ENCODE data around the gene MSI2. TPM values are rescaled to one million over a fixed set of nuclear protein-coding genes. Genes with fewer than 3 reads are reported as not detected.

Gene MSI2
- total and polyA plus RNA-seq, 2 donors (not counting 1 experiment from before 2014, with no cell fraction given): 16.1 to 196 TPM

DNA sequence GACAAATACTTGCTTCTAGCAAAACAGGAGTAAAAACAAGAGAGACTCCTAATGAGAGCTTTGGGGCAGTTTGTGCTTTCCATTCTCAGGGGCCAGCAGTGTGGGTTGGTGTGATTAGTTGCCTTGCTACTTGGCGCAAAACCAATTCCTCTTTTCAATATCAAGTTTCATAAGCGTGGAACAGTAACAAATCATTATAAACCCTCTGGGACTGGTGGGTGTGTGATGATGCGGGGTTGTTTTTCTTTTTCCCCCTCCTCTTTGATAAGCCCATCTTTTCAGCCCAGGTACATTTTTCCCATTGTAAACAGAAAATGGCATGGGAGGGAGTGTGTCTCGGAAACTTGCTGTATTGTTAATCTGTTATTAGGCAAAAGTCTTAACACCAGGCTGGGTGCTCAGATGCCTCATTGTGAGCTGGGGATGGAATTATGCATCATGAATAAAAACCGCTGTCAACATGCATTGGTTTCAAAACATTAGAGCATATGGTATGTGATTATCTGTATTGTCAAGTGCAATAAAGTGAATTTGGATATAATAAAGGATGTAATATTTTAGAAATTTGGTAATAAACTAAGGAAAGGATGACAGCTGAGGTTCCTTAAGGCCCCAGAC is 322.4 kb downstream of the MSI2 start:
- no peak overlapping the region for H3K4me3 ChIP-seq (ENCODE audit: control extremely low read depth in 1 of 5, extremely low read depth in 1 of 5, insufficient read depth in 1 of 5, low read depth in 2 of 5, low read length in 4 of 5)
- TF ChIP-seq, protein P1, sequence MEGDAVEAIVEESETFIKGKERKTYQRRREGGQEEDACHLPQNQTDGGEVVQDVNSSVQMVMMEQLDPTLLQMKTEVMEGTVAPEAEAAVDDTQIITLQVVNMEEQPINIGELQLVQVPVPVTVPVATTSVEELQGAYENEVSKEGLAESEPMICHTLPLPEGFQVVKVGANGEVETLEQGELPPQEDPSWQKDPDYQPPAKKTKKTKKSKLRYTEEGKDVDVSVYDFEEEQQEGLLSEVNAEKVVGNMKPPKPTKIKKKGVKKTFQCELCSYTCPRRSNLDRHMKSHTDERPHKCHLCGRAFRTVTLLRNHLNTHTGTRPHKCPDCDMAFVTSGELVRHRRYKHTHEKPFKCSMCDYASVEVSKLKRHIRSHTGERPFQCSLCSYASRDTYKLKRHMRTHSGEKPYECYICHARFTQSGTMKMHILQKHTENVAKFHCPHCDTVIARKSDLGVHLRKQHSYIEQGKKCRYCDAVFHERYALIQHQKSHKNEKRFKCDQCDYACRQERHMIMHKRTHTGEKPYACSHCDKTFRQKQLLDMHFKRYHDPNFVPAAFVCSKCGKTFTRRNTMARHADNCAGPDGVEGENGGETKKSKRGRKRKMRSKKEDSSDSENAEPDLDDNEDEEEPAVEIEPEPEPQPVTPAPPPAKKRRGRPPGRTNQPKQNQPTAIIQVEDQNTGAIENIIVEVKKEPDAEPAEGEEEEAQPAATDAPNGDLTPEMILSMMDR (IDR thresholded peaks at IDR 0.05): no peak
- no peak for TF ChIP-seq EZH2 (IDR thresholded peaks at IDR 0.05; ENCODE audit: borderline replicate concordance, insufficient read depth, low read depth, low read length, poor library complexity, severe bottlenecking)
- no peak overlapping the region for H3K27ac ChIP-seq (ENCODE audit: low read length in 2 of 2)
- Mint-ChIP-seq H3K27me3 (no peaks in the 10 kb centered on the region), H3K27ac (no peak overlapping the region), H3K9me3 (ENCODE audit: insufficient read depth) (no peaks in the 10 kb centered on the region), H3K4me3 (no peak overlapping the region), H3K4me1 (peaks cover 17% of the 10 kb centered on the region)
- H3K79me2 ChIP-seq (ENCODE audit: control insufficient read depth, insufficient read depth, low read length): peaks cover 6% of the 10 kb centered on the region
- no peak for DNase-seq
- peak overlapping the region; percentile 6 for H3K4me2 ChIP-seq (replicated peaks; ENCODE audit: low read depth, low read length, poor library complexity, severe bottlenecking)
- ChIA-PET POLR2A (no interaction called here), CTCF (interaction anchor here (0.7 to 2.3 kb wide), 7 partner anchors 8 to 336 kb away, joined by 3 to 7 read pairs (median 5); no protein-coding TSS in a partner anchor)
- intact Hi-C loops (cut with micrococcal nuclease): no loop called here
- no peak overlapping the region for H2AFZ ChIP-seq (ENCODE audit: insufficient read depth, low read depth, low read length, poor library complexity, severe bottlenecking)
- peaks cover 9 to 13% of the 10 kb centered on the region in 2 donors for H3K4me1 ChIP-seq (ENCODE audit: control insufficient read depth in 2 of 2, insufficient read depth in 2 of 2, low read length in 2 of 2)
- H3K9ac ChIP-seq (ENCODE audit: low read length): no peak overlapping the region
- H3K9me3 ChIP-seq (ENCODE audit: control extremely low read depth in 1 of 3, control insufficient read depth in 2 of 3, insufficient read depth in 1 of 3, low read length in 2 of 3): no peaks in the 10 kb centered on the region
- peaks cover 0 to 2% of the 10 kb centered on the region in 2 experiments for H3K36me3 ChIP-seq (replicated peaks in 1 of 2; ENCODE audit: control extremely low read depth in 1 of 2, control insufficient read depth in 1 of 2, extremely low read depth in 1 of 2, insufficient read depth in 2 of 2, low read length in 1 of 2)
- peaks cover 7% of the 10 kb centered on the region for H4K20me1 ChIP-seq (ENCODE audit: control insufficient read depth, insufficient read depth, low read length, poor library complexity, severe bottlenecking)
- WGBS (ENCODE audit: insufficient coverage): 100% methylated on average over 1 of the region's 5 CpGs
- no peak for ATAC-seq (ENCODE audit: low read depth)
- H3K27me3 ChIP-seq (replicated peaks in 1 of 4; ENCODE audit: control extremely low read depth in 1 of 4, control insufficient read depth in 3 of 4, insufficient read depth in 4 of 4, low read length in 3 of 4): no peaks in the 10 kb centered on the region

DNA sequence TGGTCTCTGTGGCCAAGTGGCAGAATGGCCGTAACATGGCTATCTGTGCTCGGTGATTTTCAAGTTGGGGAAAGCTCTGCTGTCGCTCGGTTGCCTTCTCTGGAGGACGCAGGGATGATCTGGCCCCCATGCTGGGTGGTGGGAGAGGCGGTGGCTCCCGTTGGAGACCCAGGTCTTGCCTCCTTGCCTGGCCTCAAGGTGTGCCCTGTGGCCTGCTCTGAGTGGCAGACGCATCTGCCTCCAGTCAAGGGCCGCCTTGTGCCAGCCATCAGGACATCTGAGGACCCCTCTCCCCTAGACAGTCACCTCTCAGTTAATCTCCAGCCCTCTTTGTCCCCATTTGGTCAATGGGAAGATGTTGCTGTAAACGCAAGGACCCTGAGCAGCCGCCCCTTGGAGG is 322.9 kb downstream of the MSI2 start:
- Mint-ChIP-seq H3K4me3 (no peak overlapping the region), H3K9me3 (ENCODE audit: insufficient read depth) (no peaks in the 10 kb centered on the region), H3K4me1 (peaks cover 16% of the 10 kb centered on the region), H3K27ac (no peak overlapping the region), H3K27me3 (no peaks in the 10 kb centered on the region)
- no peak overlapping the region for H3K4me3 ChIP-seq (ENCODE audit: control extremely low read depth in 1 of 5, extremely low read depth in 1 of 5, insufficient read depth in 1 of 5, low read depth in 2 of 5, low read length in 4 of 5)
- H3K9ac ChIP-seq (ENCODE audit: low read length): no peak overlapping the region
- H3K36me3 ChIP-seq (replicated peaks in 1 of 2; ENCODE audit: control extremely low read depth in 1 of 2, control insufficient read depth in 1 of 2, extremely low read depth in 1 of 2, insufficient read depth in 2 of 2, low read length in 1 of 2): peaks cover 0 to 2% of the 10 kb centered on the region in 2 experiments
- H2AFZ ChIP-seq (ENCODE audit: insufficient read depth, low read depth, low read length, poor library complexity, severe bottlenecking): no peak overlapping the region
- WGBS (ENCODE audit: insufficient coverage): 91% methylated on average over 9 of the region's 11 CpGs
- H4K20me1 ChIP-seq (ENCODE audit: control insufficient read depth, insufficient read depth, low read length, poor library complexity, severe bottlenecking): peaks cover 7% of the 10 kb centered on the region
- H3K4me2 ChIP-seq (replicated peaks; ENCODE audit: low read depth, low read length, poor library complexity, severe bottlenecking): no peak overlapping the region
- no peak overlapping the region for H3K27ac ChIP-seq (ENCODE audit: low read length in 2 of 2)
- no peaks in the 10 kb centered on the region for H3K27me3 ChIP-seq (replicated peaks in 1 of 4; ENCODE audit: control extremely low read depth in 1 of 4, control insufficient read depth in 3 of 4, insufficient read depth in 4 of 4, low read length in 3 of 4)
- ChIA-PET POLR2A (interaction anchor here (0.6 kb wide), 1 partner anchor 302 kb away, joined by 4 read pairs; no protein-coding TSS in a partner anchor), CTCF (interaction anchor here (1.3 to 2.3 kb wide), 5 partner anchors 19 to 336 kb away, joined by 4 to 7 read pairs (median 5); no protein-coding TSS in a partner anchor)
- H3K79me2 ChIP-seq (ENCODE audit: control insufficient read depth, insufficient read depth, low read length): peaks cover 6% of the 10 kb centered on the region
- DNase-seq: no peak
- H3K9me3 ChIP-seq (ENCODE audit: control extremely low read depth in 1 of 3, control insufficient read depth in 2 of 3, insufficient read depth in 1 of 3, low read length in 2 of 3): no peaks in the 10 kb centered on the region
- TF ChIP-seq, protein P1 (IDR thresholded peaks at IDR 0.05): no peak
- TF ChIP-seq EZH2 (IDR thresholded peaks at IDR 0.05; ENCODE audit: borderline replicate concordance, insufficient read depth, low read depth, low read length, poor library complexity, severe bottlenecking): no peak
- intact Hi-C loops (cut with micrococcal nuclease): no loop called here
- ATAC-seq (ENCODE audit: low read depth): no peak
- H3K4me1 ChIP-seq (ENCODE audit: control insufficient read depth in 2 of 2, insufficient read depth in 2 of 2, low read length in 2 of 2): peaks cover 9 to 13% of the 10 kb centered on the region in 2 donors

Measured in B cell (primary cell).